C1 segment of cervical spinal cord (tissue), 14 donors: ENCODE results near the gene CUBN.
"Not testable (repeated sequence)": the region's sequence is repeated elsewhere in the genome, so short reads cannot be mapped to it uniquely, and the experiment has no call there.

ENCODE experiments used
- DNase-seq, 14 donors: peaks; one replicate each; lab custom pipeline; 2025; lab: John Stamatoyannopoulos, UW

Gene CUBN

GRCh38 chr10:17141504-17142229 lies 12.1 kb upstream of the CUBN start:
- no peak for DNase-seq

- DNase-seq, result no peak
Measured at GRCh38 chr10:17140386-17140761, 10.8 kb upstream of the CUBN start.

GRCh38 chr10:17138460-17139042 lies 8.9 kb upstream of the CUBN start:
- DNase-seq, result no peak

GRCh38 chr10:17134737-17135260 lies 5.2 kb upstream of the CUBN start:
- DNase-seq, result no peak

GRCh38 chr10:17134282-17134681 lies 4.7 kb upstream of the CUBN start:
- no peak for DNase-seq

- DNase-seq, result no peak
Measured at GRCh38 chr10:17128261-17128660, 1.4 kb downstream of the CUBN start.

GRCh38 chr10:17126327-17126726 lies 3.3 kb downstream of the CUBN start:
- DNase-seq, result no peak

- no peak for DNase-seq
Measured at GRCh38 chr10:17125206-17125893, 4.3 kb downstream of the CUBN start.

GRCh38 chr10:17123961-17124360 lies 5.7 kb downstream of the CUBN start:
- DNase-seq, result no peak

GRCh38 chr10:17122726-17123661 lies 6.6 kb downstream of the CUBN start:
- DNase-seq, result no peak

- DNase-seq, result no peak
Measured at GRCh38 chr10:17122052-17122451, 7.6 kb downstream of the CUBN start.

- DNase-seq, result no peak
Measured at GRCh38 chr10:17120694-17121093, 8.9 kb downstream of the CUBN start.

- no peak for DNase-seq
Measured at GRCh38 chr10:17119845-17120244, 9.8 kb downstream of the CUBN start.

GRCh38 chr10:17116193-17116592 lies 13.4 kb downstream of the CUBN start:
- DNase-seq, result no peak

- no peak for DNase-seq
Measured at GRCh38 chr10:17115683-17116082, 13.9 kb downstream of the CUBN start.

GRCh38 chr10:17114878-17115444 lies 14.7 kb downstream of the CUBN start:
- not testable (repeated sequence) for DNase-seq

- DNase-seq, result peak in 1 of 14 donors; percentile 2
Measured at GRCh38 chr10:17113889-17114540, 15.6 kb downstream of the CUBN start.

GRCh38 chr10:17113346-17113745 lies 16.3 kb downstream of the CUBN start:
- no peak for DNase-seq

- no peak for DNase-seq
Measured at GRCh38 chr10:17112566-17112965, 17.0 kb downstream of the CUBN start.

- no peak for DNase-seq
Measured at GRCh38 chr10:17109475-17110207, 20.0 kb downstream of the CUBN start.
